HUDEP-2 (cell line): ENCODE measurements around the gene WFDC10B.
"Not testable (repeated sequence)": the region's sequence is repeated elsewhere in the genome, so short reads cannot be mapped to it uniquely, and the experiment has no call there.

Source experiments
- DNase-seq, 76 experiments: peaks; one replicate each; lab custom pipeline; 2025; ENCODE audit not compliant: unreplicated experiment in 76 of 76; lab: John Stamatoyannopoulos, UW

WFDC10B gene

GRCh38 chr20:45704969-45705637 lies at the start of gene WFDC10B:
Gene WFDC10B (minus strand): TSS chr20:45705019. CDS start chr20:45685992, 19,027 bp downstream.
- DNase-seq: no peak

- DNase-seq: no peak
Measured at GRCh38 chr20:45752746-45753145, 47.9 kb upstream of the WFDC10B start.

GRCh38 chr20:45751721-45752120 lies 46.9 kb upstream of the WFDC10B start:
- no peak for DNase-seq

- no peak for DNase-seq
Measured at GRCh38 chr20:45745015-45745414, 40.2 kb upstream of the WFDC10B start.

GRCh38 chr20:45742596-45742995 lies 37.8 kb upstream of the WFDC10B start:
- no peak for DNase-seq

- no peak for DNase-seq
Measured at GRCh38 chr20:45735988-45736387, 31.2 kb upstream of the WFDC10B start.

GRCh38 chr20:45735552-45735951 lies 30.7 kb upstream of the WFDC10B start:
- no peak for DNase-seq

- DNase-seq: no peak
Measured at GRCh38 chr20:45732199-45732598, 27.4 kb upstream of the WFDC10B start.

GRCh38 chr20:45727044-45727443 lies 22.2 kb upstream of the WFDC10B start:
- no peak for DNase-seq

GRCh38 chr20:45725134-45725533 lies 20.3 kb upstream of the WFDC10B start:
- DNase-seq: no peak

GRCh38 chr20:45722047-45722446 lies 17.2 kb upstream of the WFDC10B start, which contains the start of gene SPINT4:
Gene SPINT4 (plus strand): TSS chr20:45722347. CDS start chr20:45722368, 21 bp downstream.
- no peak for DNase-seq

- not testable (repeated sequence) for DNase-seq
Measured at GRCh38 chr20:45716141-45716688, 11.4 kb upstream of the WFDC10B start.

- DNase-seq: no peak
Measured at GRCh38 chr20:45701873-45702272, 2.9 kb downstream of the WFDC10B start, which contains the start of gene WFDC13. Gene WFDC13 (plus strand): TSS chr20:45702038. CDS start chr20:45702124, 86 bp downstream.

- DNase-seq: no peak
Measured at GRCh38 chr20:45701104-45701503, 3.7 kb downstream of the WFDC10B start.

- DNase-seq: no peak
Measured at GRCh38 chr20:45695496-45695895, 9.3 kb downstream of the WFDC10B start.

GRCh38 chr20:45693346-45693745 lies 11.5 kb downstream of the WFDC10B start:
- DNase-seq: not testable (repeated sequence)

- DNase-seq: no peak
Measured at GRCh38 chr20:45685896-45686295, 18.9 kb downstream of the WFDC10B start.

GRCh38 chr20:45679650-45680049 lies 25.2 kb downstream of the WFDC10B start:
- no peak for DNase-seq

GRCh38 chr20:45672765-45673164 lies 32.1 kb downstream of the WFDC10B start:
- DNase-seq: no peak

- no peak for DNase-seq
Measured at GRCh38 chr20:45670139-45670538, 34.7 kb downstream of the WFDC10B start, which contains the start of gene WFDC11. Gene WFDC11 (minus strand): TSS chr20:45670239. CDS start chr20:45650600, 19,639 bp downstream.

GRCh38 chr20:45657038-45657437 lies 47.8 kb downstream of the WFDC10B start:
- DNase-seq: not testable (repeated sequence)

- DNase-seq: not testable (repeated sequence)
Measured at GRCh38 chr20:45651726-45652125, 53.1 kb downstream of the WFDC10B start.
